ENCODE results near the gene KRT17.
"Not testable (repeated sequence)": the region's sequence is repeated elsewhere in the genome, so short reads cannot be mapped to it uniquely, and the experiment has no call there.

KRT17 gene

GRCh38 chr17:41619036-41619926, 5.1 kb downstream of the KRT17 start:
- no peak for DNase-seq

GRCh38 chr17:41618341-41619035, 5.9 kb downstream of the KRT17 start:
- no peak for DNase-seq

DNA sequence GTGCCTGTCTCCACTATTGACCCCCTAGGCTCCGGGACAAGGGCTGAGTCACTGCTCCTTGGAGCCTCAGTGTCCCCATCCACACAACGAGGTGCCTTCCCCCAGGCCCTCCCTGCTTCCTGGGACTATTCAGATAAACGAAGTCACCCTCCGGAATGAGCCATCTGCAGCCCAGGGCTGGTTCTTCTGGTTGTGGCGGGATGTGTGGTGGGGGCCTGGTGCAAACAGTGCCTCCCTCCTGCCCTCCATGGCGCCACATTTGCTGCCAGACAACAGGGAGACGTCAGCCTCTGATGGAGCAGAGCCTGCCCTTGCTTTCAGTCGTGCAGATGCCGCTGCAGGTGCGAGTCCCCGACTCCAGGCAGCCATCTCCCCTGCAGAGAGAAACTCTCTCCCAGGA, 6.7 kb downstream of the KRT17 start:
- no peak for DNase-seq

DNA sequence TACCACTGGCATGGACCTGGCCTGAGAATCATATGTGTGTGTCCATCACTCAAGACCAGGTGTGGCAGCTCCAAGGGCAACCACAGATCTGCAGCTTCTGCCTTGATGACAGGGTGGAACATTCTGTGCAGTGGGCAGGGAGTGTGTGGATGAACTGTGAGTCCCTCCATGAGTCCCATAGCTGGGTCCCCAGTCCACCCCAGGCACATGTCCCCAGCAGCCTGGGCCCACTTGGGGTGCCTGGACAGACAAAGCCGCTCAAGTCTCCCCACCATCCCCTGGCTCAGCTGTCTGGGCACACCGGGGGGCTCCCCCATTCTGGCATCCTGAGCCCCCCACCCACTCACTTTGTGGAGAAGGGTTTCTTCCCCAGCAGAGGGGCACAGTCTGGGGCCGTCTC, 7.2 kb downstream of the KRT17 start:
- DNase-seq = no peak

DNA sequence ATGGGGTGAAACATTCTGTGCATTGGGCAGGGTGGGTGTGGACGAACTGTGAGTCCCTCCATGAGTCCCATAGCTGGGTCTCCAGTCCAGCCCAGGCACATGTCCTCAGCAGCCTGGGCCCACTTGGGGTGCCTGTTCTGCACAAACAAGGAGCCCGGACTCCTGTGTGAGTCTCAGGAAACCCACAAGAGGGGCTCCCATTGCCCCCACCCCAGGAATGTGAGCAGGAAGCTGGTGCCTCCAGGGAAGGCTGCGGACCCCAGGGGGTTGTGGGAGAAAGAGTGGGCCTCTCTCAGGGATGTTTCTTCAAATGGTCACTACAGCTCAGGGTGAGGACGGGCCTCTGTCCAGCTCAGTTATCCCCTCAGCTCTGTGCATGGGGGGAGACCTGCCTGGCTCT, 7.9 kb downstream of the KRT17 start:
- not testable (repeated sequence) for DNase-seq

- no peak for DNase-seq
Measured at GRCh38 chr17:41615454-41615853, 8.9 kb downstream of the KRT17 start.

DNA sequence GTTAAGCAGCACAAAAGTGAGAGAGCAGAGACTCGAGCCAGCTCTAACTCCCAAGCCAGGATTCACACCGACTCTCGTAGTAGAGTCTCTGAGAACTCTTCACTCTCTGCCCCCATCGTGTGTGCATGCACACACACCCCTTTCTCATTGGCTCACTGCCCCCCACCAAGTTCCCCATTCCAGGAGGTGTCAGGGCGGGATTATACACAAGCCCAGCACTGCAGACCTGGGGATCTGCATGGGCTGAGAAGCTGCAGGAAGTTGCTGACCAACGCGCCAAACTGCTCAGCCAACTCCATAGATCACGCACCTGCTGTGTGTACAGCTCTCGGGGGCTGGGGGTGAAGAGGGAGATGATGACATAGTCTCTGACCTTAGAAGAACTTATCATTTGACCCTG, 9.6 kb downstream of the KRT17 start:
- not testable (repeated sequence) for DNase-seq

- DNase-seq = no peak
Measured at GRCh38 chr17:41614098-41614497, 10.3 kb downstream of the KRT17 start.

DNA sequence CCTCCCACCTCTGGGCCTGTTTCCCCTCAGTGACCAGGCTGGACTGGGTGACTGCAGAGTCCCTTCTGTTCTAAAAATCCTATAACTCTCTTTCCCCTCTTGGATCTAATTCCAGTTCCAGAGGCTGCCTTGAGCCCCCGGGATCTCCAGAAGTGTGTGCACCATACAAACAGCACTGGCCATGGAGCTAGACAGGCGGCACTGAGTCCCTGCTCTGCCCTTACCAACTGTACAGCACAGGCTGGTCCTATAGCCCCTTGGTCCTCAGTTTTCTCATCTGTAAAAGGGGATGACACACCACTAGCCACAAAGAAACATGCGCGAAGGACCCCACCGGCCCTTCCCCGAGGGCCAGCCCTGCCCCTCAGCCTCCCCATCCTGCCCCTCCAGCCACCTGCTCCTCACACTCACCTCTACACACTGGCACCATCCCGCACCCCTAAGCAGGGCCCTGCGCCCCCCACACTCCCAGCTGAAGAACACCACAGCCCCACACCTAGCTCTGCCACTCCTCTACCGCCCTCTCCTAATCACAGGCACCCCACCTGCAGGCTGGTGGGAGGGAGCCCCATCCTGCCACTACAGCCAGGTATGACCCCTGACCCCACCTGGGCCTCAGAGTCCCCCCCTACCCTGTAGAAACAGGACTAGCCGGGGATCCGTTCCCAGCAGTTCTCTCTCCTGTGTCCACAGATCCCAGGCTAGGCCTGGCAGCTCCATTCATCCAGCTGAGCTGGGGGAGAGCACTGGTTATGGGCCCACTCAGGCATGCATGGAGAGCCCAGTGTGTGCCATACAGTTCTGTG, 10.9 kb downstream of the KRT17 start:
- DNase-seq = no peak

GRCh38 chr17:41612376-41613160, 11.8 kb downstream of the KRT17 start, which contains the start of gene KRT16:
KRT16 (minus strand) TSS chr17:41612767; CDS start chr17:41612688, 79 bp downstream.
- DNase-seq = not testable (repeated sequence)

DNA sequence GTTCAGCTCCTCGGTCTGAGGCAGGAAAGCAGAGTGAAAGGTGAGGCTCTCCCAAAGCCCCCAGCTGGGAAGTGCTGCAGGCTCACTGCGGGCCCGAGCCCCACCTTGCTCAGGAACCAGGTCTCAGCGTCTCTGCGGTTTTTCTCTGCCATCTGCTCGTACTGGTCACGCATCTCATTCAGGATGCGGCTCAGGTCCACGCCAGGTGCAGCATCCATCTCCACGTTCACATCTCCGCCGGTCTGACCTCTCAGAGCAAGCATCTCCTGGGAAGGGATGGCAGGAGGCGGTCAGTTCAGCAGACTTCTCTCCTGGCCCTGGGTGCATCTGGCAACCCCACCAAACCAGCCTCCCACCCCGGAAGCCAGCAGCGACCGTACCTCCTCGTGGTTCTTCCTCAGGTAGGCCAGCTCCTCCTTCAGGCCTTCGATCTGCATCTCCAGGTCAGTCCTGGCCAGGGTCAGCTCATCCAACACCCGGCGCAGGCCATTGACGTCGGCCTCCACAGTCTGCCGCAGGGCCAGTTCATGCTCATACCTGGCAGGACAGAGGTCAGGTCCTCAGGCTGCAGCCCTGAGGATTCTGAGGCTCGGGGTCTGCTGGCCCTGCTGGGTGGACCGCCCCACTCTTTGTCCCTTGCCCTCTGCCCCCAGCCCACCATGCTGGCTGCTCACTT, 13.3 kb downstream of the KRT17 start:
- DNase-seq = no peak

- not testable (repeated sequence) for DNase-seq
Measured at GRCh38 chr17:41610061-41610517, 14.3 kb downstream of the KRT17 start.

DNA sequence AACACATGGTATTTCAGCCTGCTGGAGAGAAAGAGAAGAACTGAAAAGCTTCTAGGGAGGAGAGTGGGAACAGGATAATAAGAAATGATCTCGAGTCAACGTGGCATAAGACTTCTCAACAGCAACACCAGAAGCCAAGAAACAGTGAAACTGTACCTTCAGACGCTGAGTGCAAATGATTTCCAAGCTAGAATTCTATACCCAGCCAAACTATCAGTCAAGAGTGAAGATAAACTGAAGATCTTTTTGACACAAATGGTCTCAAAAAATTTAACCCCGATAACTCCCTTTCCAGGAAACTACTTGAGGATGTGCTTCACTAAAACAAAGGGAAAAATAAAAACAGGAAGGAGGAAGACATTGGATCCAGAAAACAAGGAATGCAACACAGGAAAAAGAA, 17.4 kb downstream of the KRT17 start:
- not testable (repeated sequence) for DNase-seq

GRCh38 chr17:41602524-41602923, 21.9 kb downstream of the KRT17 start:
- no peak for DNase-seq

- DNase-seq = no peak
Measured at GRCh38 chr17:41600318-41600717, 24.1 kb downstream of the KRT17 start.

GRCh38 chr17:41599680-41600079, 24.7 kb downstream of the KRT17 start:
- DNase-seq = no peak

- DNase-seq = no peak
Measured at GRCh38 chr17:41595585-41595984, 28.8 kb downstream of the KRT17 start.

- no peak for DNase-seq
Measured at GRCh38 chr17:41594363-41594915, 29.9 kb downstream of the KRT17 start.

DNA sequence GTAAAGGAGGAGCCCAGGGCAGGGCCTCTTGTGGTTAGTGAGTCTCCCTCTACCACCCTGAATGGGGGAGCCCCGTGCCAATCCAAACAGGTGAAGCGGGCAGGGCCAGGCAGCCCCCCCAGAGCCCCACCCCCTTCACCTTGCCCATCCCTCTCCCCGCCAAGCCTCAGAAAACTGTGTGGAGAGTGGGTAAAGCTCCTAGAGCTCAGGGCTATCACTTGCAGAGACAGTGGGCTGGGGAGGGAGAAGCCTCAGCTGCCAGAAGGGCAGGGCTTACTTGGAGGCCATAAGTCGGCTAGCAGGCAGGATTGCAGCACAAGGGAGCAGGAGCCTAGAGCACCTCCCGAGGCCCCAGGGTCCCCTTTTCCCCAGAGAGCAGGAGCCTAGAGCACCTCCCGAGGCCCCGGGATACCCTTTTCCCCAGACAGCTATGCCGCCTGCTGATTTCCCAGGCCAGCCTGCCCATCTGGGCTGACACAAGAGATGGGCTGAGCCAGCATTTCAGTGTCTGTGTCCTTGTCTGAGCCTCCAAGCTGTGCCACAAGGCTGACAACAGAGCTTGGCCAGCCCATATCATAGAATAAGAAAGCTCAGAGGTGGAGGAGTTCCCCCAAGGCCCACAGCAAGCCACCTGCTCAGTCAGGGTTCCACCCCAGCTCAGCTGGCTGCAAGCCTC, 30.9 kb downstream of the KRT17 start:
- DNase-seq = no peak

DNA sequence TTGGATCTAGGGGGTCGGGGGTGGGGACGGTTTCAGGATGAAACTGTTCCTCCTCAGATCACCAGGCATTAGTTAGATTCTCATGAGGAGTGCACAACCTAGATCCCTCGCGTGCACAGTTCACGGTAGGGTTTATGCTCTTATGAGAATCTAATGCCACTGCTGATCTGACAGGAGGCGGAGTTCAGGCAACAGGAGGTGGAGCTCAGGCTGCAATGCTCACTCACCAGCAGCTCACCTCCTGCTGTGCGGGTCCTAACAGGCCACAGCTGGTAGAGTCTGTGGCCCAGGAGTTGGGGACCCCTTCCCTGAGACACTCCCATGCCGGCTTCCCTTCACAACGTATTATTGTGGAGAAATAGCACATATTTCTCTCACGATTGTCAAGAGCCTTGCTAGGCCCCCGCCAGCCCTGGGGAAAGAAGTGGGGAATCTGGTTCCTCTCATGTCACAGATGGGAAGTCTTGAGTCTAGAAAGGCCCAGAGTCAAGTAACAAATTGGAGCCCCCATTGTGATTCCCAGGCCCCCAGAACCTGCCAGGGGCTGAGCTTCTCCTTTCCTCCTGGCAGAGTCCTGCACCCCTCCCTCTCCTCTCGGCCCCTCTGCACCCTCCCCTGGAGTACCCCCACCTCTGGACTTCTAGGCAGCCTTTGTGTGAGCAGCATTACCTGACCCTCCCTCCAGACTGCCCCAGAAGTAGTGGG, 31.6 kb downstream of the KRT17 start:
- no peak for DNase-seq

All from T-helper 1 cell (primary cell).